HG02588 (cell line): Measurements from ENCODE around the gene TTLL12.

Source experiments
- ATAC-seq: cut with Tn5 transposase; IDR thresholded peaks from one replicate; pipeline ENCODE4 v1.9.1; 2021; ENCODE audit warnings: mild to moderate bottlenecking, moderate library complexity; ENCODE audit not compliant: unreplicated experiment

Gene TTLL12

GRCh38 chr22:43174941-43175531 lies 11.9 kb downstream of the TTLL12 start:
- ATAC-seq: no peak

- ATAC-seq: no peak
Measured at GRCh38 chr22:43173976-43174720, 12.8 kb downstream of the TTLL12 start.

GRCh38 chr22:43173566-43173965 lies 13.4 kb downstream of the TTLL12 start:
- ATAC-seq: no peak

- ATAC-seq: no peak
Measured at GRCh38 chr22:43172191-43172590, 14.7 kb downstream of the TTLL12 start.

GRCh38 chr22:43171607-43172006 lies 15.3 kb downstream of the TTLL12 start:
- no peak for ATAC-seq

- no peak for ATAC-seq
Measured at GRCh38 chr22:43171019-43171491, 15.9 kb downstream of the TTLL12 start.

- ATAC-seq: no peak
Measured at GRCh38 chr22:43170131-43170480, 16.8 kb downstream of the TTLL12 start.

GRCh38 chr22:43169310-43170130 lies 17.4 kb downstream of the TTLL12 start:
- ATAC-seq: no peak

GRCh38 chr22:43168471-43169309 lies 18.2 kb downstream of the TTLL12 start:
- no peak for ATAC-seq

- no peak for ATAC-seq
Measured at GRCh38 chr22:43167001-43167589, 19.8 kb downstream of the TTLL12 start.

GRCh38 chr22:43166132-43166930 lies 20.6 kb downstream of the TTLL12 start:
- ATAC-seq: no peak

- ATAC-seq: no peak
Measured at GRCh38 chr22:43164636-43165035, 22.3 kb downstream of the TTLL12 start.

- ATAC-seq: no peak
Measured at GRCh38 chr22:43163241-43163795, 23.6 kb downstream of the TTLL12 start.

- no peak for ATAC-seq
Measured at GRCh38 chr22:43162412-43163150, 24.4 kb downstream of the TTLL12 start.

- no peak for ATAC-seq
Measured at GRCh38 chr22:43160497-43161126, 26.3 kb downstream of the TTLL12 start.

- ATAC-seq: no peak
Measured at GRCh38 chr22:43159484-43160178, 27.3 kb downstream of the TTLL12 start.

GRCh38 chr22:43158778-43159483 lies 28.0 kb downstream of the TTLL12 start:
- no peak for ATAC-seq
